KMS-11 (cell line): ENCODE data around the gene CABYR.

ENCODE experiments used
- H2AFZ ChIP-seq: fragments of 200-600 bp; sonication (generic); 2 replicates; pipeline ENCODE4 v1.6.1; 2016; ENCODE audit warnings: antibody characterized with exemption, mixed run types, low read depth
- H3K27ac ChIP-seq: fragments of 200-600 bp; sonication (generic); 2 replicates; pipeline ENCODE4 v1.6.1; 2016; ENCODE audit warnings: mild to moderate bottlenecking, mixed run types
- H3K27me3 ChIP-seq: fragments of 200-600 bp; sonication (generic); 2 replicates; pipeline ENCODE4 v1.6.1; 2017; ENCODE audit warnings: mild to moderate bottlenecking, low read depth, mixed run types, moderate library complexity; ENCODE audit not compliant: insufficient read depth
- H3K36me3 ChIP-seq: fragments of 200-600 bp; sonication (generic); 2 replicates; pipeline ENCODE4 v1.6.1; 2017; ENCODE audit warnings: mild to moderate bottlenecking, mixed run types; ENCODE audit not compliant: insufficient read depth
- H3K4me1 ChIP-seq: fragments of 200-600 bp; sonication (generic); 2 replicates; pipeline ENCODE4 v1.6.1; 2016; ENCODE audit warnings: mild to moderate bottlenecking, low read depth, mixed run types; ENCODE audit not compliant: poor library complexity, severe bottlenecking
- H3K4me2 ChIP-seq: fragments of 200-600 bp; sonication (generic); 2 replicates; pipeline ENCODE4 v1.7.0; 2016; ENCODE audit warnings: mild to moderate bottlenecking, mixed run types
- H3K4me3 ChIP-seq: fragments of 200-600 bp; sonication (generic); IDR thresholded peaks from 2 replicates; pipeline ENCODE4 v1.6.1; 2017; ENCODE audit warnings: low read depth, low read length, mixed read lengths; ENCODE audit not compliant: insufficient read depth
- H3K79me2 ChIP-seq: fragments of 200-600 bp; sonication (generic); 2 replicates; pipeline ENCODE4 v1.6.1; 2016; ENCODE audit warnings: low read depth, mixed run types; ENCODE audit not compliant: insufficient read depth
- H3K9ac ChIP-seq: fragments of 200-600 bp; sonication (generic); 2 replicates; pipeline ENCODE4 v1.6.1; 2016; ENCODE audit warnings: mild to moderate bottlenecking, mixed run types
- H4K20me1 ChIP-seq: fragments of 200-600 bp; sonication (generic); 2 replicates; pipeline ENCODE4 v1.6.1; 2016; ENCODE audit warnings: mild to moderate bottlenecking, mixed run types; ENCODE audit not compliant: insufficient read depth
- CTCF ChIP-seq: fragments of 200-600 bp; sonication (generic); conservative IDR thresholded peaks from 2 replicates; pipeline ENCODE4 v1.6.1; 2017; ENCODE audit warnings: low read depth, mild to moderate bottlenecking, antibody characterized with exemption, low read length, moderate library complexity, mixed read lengths

The CABYR gene

GRCh38 chr18:24153397-24153796 is 14.5 kb downstream of the CABYR start:
- no peak overlapping the region for H2AFZ ChIP-seq
- no peak overlapping the region for H3K27ac ChIP-seq
- no peak for TF ChIP-seq CTCF
- H3K4me1 ChIP-seq = no peaks in the 10 kb centered on the region
- H4K20me1 ChIP-seq = no peaks in the 10 kb centered on the region
- H3K79me2 ChIP-seq = no peaks in the 10 kb centered on the region
- H3K36me3 ChIP-seq = no peaks in the 10 kb centered on the region
- H3K9ac ChIP-seq = no peak overlapping the region
- no peaks in the 10 kb centered on the region for H3K27me3 ChIP-seq
- H3K4me2 ChIP-seq = no peak overlapping the region
- H3K4me3 ChIP-seq = no peak overlapping the region

- TF ChIP-seq CTCF = no peak
- H3K9ac ChIP-seq = no peak overlapping the region
These were observed 19.0 kb downstream of the CABYR start for GRCh38 chr18:24157855-24158254.

GRCh38 chr18:24160086-24160485 is 21.2 kb downstream of the CABYR start:
- Histone ChIP-seq H3K36me3 (no peaks in the 10 kb centered on the region), H3K27ac (no peak overlapping the region), H3K9ac (no peak overlapping the region), H3K27me3 (no peaks in the 10 kb centered on the region), H3K4me2 (no peak overlapping the region; the same call in 1 of the 2 replicates), H3K79me2 (no peaks in the 10 kb centered on the region), H4K20me1 (no peaks in the 10 kb centered on the region), H3K4me1 (peaks cover 12% of the 10 kb centered on the region), H2AFZ (no peak overlapping the region), H3K4me3 (no peak overlapping the region)
- TF ChIP-seq CTCF = no peak

More at GRCh38 chr18:24157855-24158254, 19.0 kb downstream of the CABYR start:
- H4K20me1 ChIP-seq = no peaks in the 10 kb centered on the region
- no peaks in the 10 kb centered on the region for H3K27me3 ChIP-seq
- H3K27ac ChIP-seq = no peak overlapping the region
- H3K36me3 ChIP-seq = no peaks in the 10 kb centered on the region
- peaks cover 12% of the 10 kb centered on the region for H3K4me1 ChIP-seq
- no peak overlapping the region for H2AFZ ChIP-seq
- no peak overlapping the region for H3K4me3 ChIP-seq
- no peaks in the 10 kb centered on the region for H3K79me2 ChIP-seq
- H3K4me2 ChIP-seq = no peak overlapping the region

GRCh38 chr18:24161304-24161703 is 22.4 kb downstream of the CABYR start:
- Histone ChIP-seq H2AFZ (no peak overlapping the region), H3K4me3 (no peak overlapping the region), H4K20me1 (no peaks in the 10 kb centered on the region), H3K79me2 (no peaks in the 10 kb centered on the region), H3K4me2 (no peak overlapping the region), H3K4me1 (peaks cover 12% of the 10 kb centered on the region), H3K9ac (no peak overlapping the region), H3K27me3 (no peaks in the 10 kb centered on the region), H3K36me3 (no peaks in the 10 kb centered on the region), H3K27ac (no peak overlapping the region)
- TF ChIP-seq CTCF = no peak
